ENCODE data around the gene FBXL17.

DNA sequence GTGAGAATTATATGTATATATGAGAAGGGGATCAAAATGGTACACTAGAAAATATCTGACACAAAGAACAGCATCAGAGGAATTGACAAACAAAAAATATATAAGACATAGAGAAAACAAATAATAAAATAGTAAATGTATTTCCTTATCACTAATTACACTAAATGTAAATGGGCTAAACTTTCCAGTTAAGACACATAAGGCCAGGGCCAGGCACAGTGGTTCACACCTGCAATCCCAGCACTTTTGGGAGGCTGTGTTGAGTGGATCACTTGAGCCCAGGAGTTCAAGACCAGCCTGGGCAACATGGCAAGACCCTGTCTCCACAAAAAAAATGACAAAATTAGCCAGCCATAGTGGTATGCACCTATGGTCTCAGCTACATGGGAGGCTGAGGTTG is 8.5 kb downstream of the FBXL17 start:
- TF ChIP-seq POLR2A (IDR thresholded peaks at IDR 0.05; ENCODE audit: insufficient read depth in 1 of 2, low read depth in 2 of 2, low read length in 2 of 2) (no peak), TRIM24 (CRISPR knock-in tag; IDR thresholded peaks at IDR 0.05) (no peak)
- TF ChIP-seq, protein P1, sequence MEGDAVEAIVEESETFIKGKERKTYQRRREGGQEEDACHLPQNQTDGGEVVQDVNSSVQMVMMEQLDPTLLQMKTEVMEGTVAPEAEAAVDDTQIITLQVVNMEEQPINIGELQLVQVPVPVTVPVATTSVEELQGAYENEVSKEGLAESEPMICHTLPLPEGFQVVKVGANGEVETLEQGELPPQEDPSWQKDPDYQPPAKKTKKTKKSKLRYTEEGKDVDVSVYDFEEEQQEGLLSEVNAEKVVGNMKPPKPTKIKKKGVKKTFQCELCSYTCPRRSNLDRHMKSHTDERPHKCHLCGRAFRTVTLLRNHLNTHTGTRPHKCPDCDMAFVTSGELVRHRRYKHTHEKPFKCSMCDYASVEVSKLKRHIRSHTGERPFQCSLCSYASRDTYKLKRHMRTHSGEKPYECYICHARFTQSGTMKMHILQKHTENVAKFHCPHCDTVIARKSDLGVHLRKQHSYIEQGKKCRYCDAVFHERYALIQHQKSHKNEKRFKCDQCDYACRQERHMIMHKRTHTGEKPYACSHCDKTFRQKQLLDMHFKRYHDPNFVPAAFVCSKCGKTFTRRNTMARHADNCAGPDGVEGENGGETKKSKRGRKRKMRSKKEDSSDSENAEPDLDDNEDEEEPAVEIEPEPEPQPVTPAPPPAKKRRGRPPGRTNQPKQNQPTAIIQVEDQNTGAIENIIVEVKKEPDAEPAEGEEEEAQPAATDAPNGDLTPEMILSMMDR (CRISPR knock-in tag; IDR thresholded peaks at IDR 0.05): no peak
